ENCODE measurements around the gene SYNGR2. TPM values are rescaled to one million over a fixed set of nuclear protein-coding genes. Genes with fewer than 3 reads are reported as not detected.

Gene SYNGR2
- polyA plus RNA-seq, 1 donor (not counting 4 experiments of a cell fraction or from before 2014, with no cell fraction given), result 103 TPM

- DNase-seq (ENCODE audit: low read depth, low spot score) (no peak), FAIRE-seq (no peak)
- dilution Hi-C loops (cut with MboI; ENCODE audit: extremely low pct_ligation_motif_present, low sequenced_read_pairs), result no loop called here
These were observed 34.3 kb downstream of the SYNGR2 start for GRCh38 chr17:78202666-78203065.

DNA sequence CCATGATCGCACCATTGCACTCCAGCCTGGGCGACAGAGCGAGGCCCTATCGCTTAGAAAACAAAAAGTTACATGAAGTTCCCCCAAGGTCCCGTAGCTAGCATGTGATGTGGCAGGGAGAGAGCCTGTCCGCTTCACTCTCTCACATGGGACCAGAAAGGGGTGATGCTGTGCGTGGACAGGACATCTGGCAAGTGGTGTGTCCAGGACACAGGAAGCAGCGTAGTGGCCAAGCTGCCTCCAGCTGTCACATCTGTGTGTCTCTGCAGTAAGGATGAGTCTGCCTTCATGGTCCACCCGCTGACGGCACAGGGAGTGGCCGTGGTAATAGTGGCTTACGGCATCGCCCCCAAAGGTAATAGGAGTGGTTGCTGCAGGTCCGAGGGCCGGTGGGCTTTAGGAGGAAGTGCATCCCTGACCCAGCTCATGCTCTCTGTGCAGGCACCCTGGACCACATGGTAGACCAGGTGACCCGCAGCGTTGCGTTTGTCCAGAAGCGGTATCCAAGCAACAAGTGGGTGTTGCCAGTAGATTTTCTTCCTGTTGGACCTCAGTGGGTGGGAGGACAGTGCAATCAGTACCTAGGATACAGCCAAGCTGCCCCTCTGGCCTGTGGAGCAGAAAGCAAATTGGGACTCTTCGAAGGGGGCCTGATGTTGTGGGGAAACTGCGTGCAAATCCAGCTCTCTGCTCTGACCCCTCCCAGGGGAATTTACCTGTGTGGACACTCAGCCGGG is 36.2 kb downstream of the SYNGR2 start:
- no peak for DNase-seq (ENCODE audit: low read depth, low spot score)
- dilution Hi-C loops (cut with MboI; ENCODE audit: extremely low pct_ligation_motif_present, low sequenced_read_pairs), result no loop called here
- Histone ChIP-seq H3K9me1 (ENCODE audit: control insufficient read depth, extremely low read depth, insufficient read depth, low read length) (no peaks in the 10 kb centered on the region), H3K9ac (ENCODE audit: control insufficient read depth, extremely low read depth, insufficient read depth, low read length) (no peak overlapping the region), H3K27ac (ENCODE audit: control insufficient read depth, insufficient read depth, low read length) (no peak overlapping the region), H2AFZ (ENCODE audit: control insufficient read depth, low read length) (no peak overlapping the region), H3K4me1 (ENCODE audit: control insufficient read depth, extremely low read depth, insufficient read depth, low read length) (peaks cover 2% of the 10 kb centered on the region), H3K79me2 (ENCODE audit: control insufficient read depth, insufficient read depth, low read length) (no peaks in the 10 kb centered on the region), H3K4me2 (ENCODE audit: control insufficient read depth, extremely low read depth, insufficient read depth, low read depth, low read length) (no peak overlapping the region), H3K36me3 (ENCODE audit: control insufficient read depth in 2 of 2, extremely low read depth in 1 of 2, insufficient read depth in 2 of 2, low read length in 2 of 2) (peaks cover 0 to 13% of the 10 kb centered on the region in 2 experiments), H3K9me3 (ENCODE audit: control insufficient read depth, low read depth, low read length) (no peaks in the 10 kb centered on the region), H3K4me3 (ENCODE audit: control insufficient read depth in 2 of 3, extremely low read depth in 1 of 3, insufficient read depth in 2 of 3, low read depth in 1 of 3, low read length in 3 of 3) (no peak overlapping the region), H4K20me1 (ENCODE audit: control insufficient read depth, extremely low read depth, insufficient read depth, low read length) (no peaks in the 10 kb centered on the region), H3K27me3 (ENCODE audit: control insufficient read depth, extremely low read depth, insufficient read depth, low read length) (no peaks in the 10 kb centered on the region)
- TF ChIP-seq EZH2 (IDR thresholded peaks at IDR 0.05; ENCODE audit: low read length), result no peak
- no peak for FAIRE-seq

More at GRCh38 chr17:78202666-78203065, 34.3 kb downstream of the SYNGR2 start:
- Histone ChIP-seq H3K4me3 (ENCODE audit: control insufficient read depth in 2 of 3, extremely low read depth in 1 of 3, insufficient read depth in 2 of 3, low read depth in 1 of 3, low read length in 3 of 3) (no peak overlapping the region), H3K9ac (ENCODE audit: control insufficient read depth, extremely low read depth, insufficient read depth, low read length) (no peak overlapping the region), H4K20me1 (ENCODE audit: control insufficient read depth, extremely low read depth, insufficient read depth, low read length) (no peaks in the 10 kb centered on the region), H3K27me3 (ENCODE audit: control insufficient read depth, extremely low read depth, insufficient read depth, low read length) (no peaks in the 10 kb centered on the region), H3K9me3 (ENCODE audit: control insufficient read depth, low read depth, low read length) (no peaks in the 10 kb centered on the region), H3K4me1 (ENCODE audit: control insufficient read depth, extremely low read depth, insufficient read depth, low read length) (peaks cover 11% of the 10 kb centered on the region), H3K79me2 (ENCODE audit: control insufficient read depth, insufficient read depth, low read length) (no peaks in the 10 kb centered on the region), H3K4me2 (ENCODE audit: control insufficient read depth, extremely low read depth, insufficient read depth, low read depth, low read length) (no peak overlapping the region), H2AFZ (ENCODE audit: control insufficient read depth, low read length) (no peak overlapping the region), H3K36me3 (ENCODE audit: control insufficient read depth in 2 of 2, extremely low read depth in 1 of 2, insufficient read depth in 2 of 2, low read length in 2 of 2) (peaks cover 0 to 13% of the 10 kb centered on the region in 2 experiments), H3K9me1 (ENCODE audit: control insufficient read depth, extremely low read depth, insufficient read depth, low read length) (no peaks in the 10 kb centered on the region), H3K27ac (ENCODE audit: control insufficient read depth, insufficient read depth, low read length) (no peak overlapping the region)
- no peak for TF ChIP-seq EZH2 (IDR thresholded peaks at IDR 0.05; ENCODE audit: low read length)
- no peak for TF ChIP-seq CTCF (optimal IDR thresholded peaks at IDR 0.05 in 1 of 3, IDR thresholded peaks at IDR 0.05 in 1 of 3, conservative IDR thresholded peaks at IDR 0.05 in 1 of 3; ENCODE audit: extremely low read depth in 1 of 3, insufficient read depth in 2 of 3, low read length in 3 of 3)
